PFSK-1 (cell line): ENCODE measurements around the gene LRRC55.

ENCODE experiments used
- FOXP2 ChIP-seq: optimal IDR thresholded peaks from 2 replicates; pipeline ENCODE3; 2011; ENCODE audit warnings: borderline replicate concordance, control low read depth, inconsistent platforms; ENCODE audit not compliant: insufficient read depth; ENCODE audit errors: extremely low read length, extremely low read depth
- POLR2AphosphoS5 ChIP-seq: IDR thresholded peaks from 2 replicates; pipeline ENCODE4 v1.6.1; 2012; ENCODE audit warnings: low read depth, mild to moderate bottlenecking, control low read depth, low read length, moderate library complexity
- REST ChIP-seq, 2 experiments: IDR thresholded peaks; 2 replicates each; pipeline versions ENCODE4 v1.6.1 to v1.8.0; 2011 to 2012; ENCODE audit warnings: low read depth in 2 of 2, low read length in 2 of 2, control low read depth in 1 of 2, inconsistent platforms in 1 of 2, mild to moderate bottlenecking in 1 of 2, moderate library complexity in 1 of 2; ENCODE audit not compliant: insufficient read depth in 1 of 2
- SIN3A ChIP-seq: IDR thresholded peaks from 2 replicates; pipeline ENCODE4 v1.6.1; 2012; ENCODE audit warnings: mild to moderate bottlenecking, low read length, moderate library complexity, borderline replicate concordance; ENCODE audit not compliant: insufficient read depth
- TAF1 ChIP-seq: IDR thresholded peaks from 2 replicates; pipeline ENCODE4 v1.6.1; 2012; ENCODE audit warnings: low read length, control low read depth, borderline replicate concordance; ENCODE audit not compliant: insufficient read depth

The LRRC55 gene

GRCh38 chr11:57235761-57236703 lies 54.3 kb downstream of the LRRC55 start:
- TF ChIP-seq SIN3A, result no peak
- TF ChIP-seq POLR2AphosphoS5, result no peak
- TF ChIP-seq FOXP2, result no peak
- TF ChIP-seq REST (IDR thresholded peaks at IDR 0.05; ENCODE audit: insufficient read depth in 1 of 2, low read depth in 2 of 2, low read length in 2 of 2), result no peak
- no peak for TF ChIP-seq TAF1

GRCh38 chr11:57237204-57237681 lies 55.5 kb downstream of the LRRC55 start, which contains the start of gene APLNR:
Gene APLNR (minus strand): TSS chr11:57237250. CDS start chr11:57237004, 246 bp downstream.
- TF ChIP-seq REST (IDR thresholded peaks at IDR 0.05; ENCODE audit: insufficient read depth in 1 of 2, low read depth in 2 of 2, low read length in 2 of 2), result no peak

- TF ChIP-seq FOXP2 (no peak), POLR2AphosphoS5 (no peak), SIN3A (no peak), TAF1 (no peak), REST (IDR thresholded peaks at IDR 0.05; ENCODE audit: insufficient read depth in 1 of 2, low read depth in 2 of 2, low read length in 2 of 2) (no peak)
Measured at GRCh38 chr11:57239348-57239747, 57.6 kb downstream of the LRRC55 start.

- TF ChIP-seq POLR2AphosphoS5, result no peak
- TF ChIP-seq REST (IDR thresholded peaks at IDR 0.05; ENCODE audit: insufficient read depth in 1 of 2, low read depth in 2 of 2, low read length in 2 of 2), result no peak
- TF ChIP-seq FOXP2, result no peak
- no peak for TF ChIP-seq TAF1
- TF ChIP-seq SIN3A, result no peak
Measured at GRCh38 chr11:57240007-57240406, 58.3 kb downstream of the LRRC55 start.
